ENCODE measurements around the gene GDF10. TPM values are rescaled to one million over a fixed set of nuclear protein-coding genes. Genes with fewer than 3 reads are reported as not detected.

The GDF10 gene
- total and polyA plus RNA-seq, 10 donors = 0.02 to 0.35 (median 0.20) TPM; not detected in 3

- H3K36me3 ChIP-seq = no peaks in the 10 kb centered on the region
- peaks cover 0 to 18% (median 3%) of the 10 kb centered on the region in 6 donors for H3K4me1 ChIP-seq
- H3K9me3 ChIP-seq = peaks cover 0 to 22% (median 0%) of the 10 kb centered on the region in 8 donors
- intact Hi-C loops (cut with DNase I; ENCODE audit: low total_unique reads) = no loop called here
- 85 to 93% (median 92%) methylated on average over 5 of the region's 5 CpGs for WGBS, 5 donors
- H3K27me3 ChIP-seq (replicated peaks in 1 of 7) = no peaks in the 10 kb centered on the region
- TF ChIP-seq POLR2AphosphoS5 (IDR thresholded peaks at IDR 0.05) (no peak), POLR2A (IDR thresholded peaks at IDR 0.05) (no peak), CTCF (IDR thresholded peaks at IDR 0.05 in 8 of 11, conservative IDR thresholded peaks at IDR 0.05 in 3 of 11) (no peak)
- no peak for DNase-seq
- no peak overlapping the region for H3K4me3 ChIP-seq
- no peak overlapping the region for H3K27ac ChIP-seq
Measured at GRCh38 chr10:47266602-47267001, 33.4 kb upstream of the GDF10 start.

- H3K4me3 ChIP-seq = no peak overlapping the region
- H3K27ac ChIP-seq = no peak overlapping the region
- H3K27me3 ChIP-seq (replicated peaks in 1 of 7) = no peaks in the 10 kb centered on the region
- no peak for TF ChIP-seq POLR2AphosphoS5 (IDR thresholded peaks at IDR 0.05)
- H3K9me3 ChIP-seq = peaks cover 0 to 38% (median 12%) of the 10 kb centered on the region in 8 donors
- H3K4me1 ChIP-seq = peaks cover 0 to 7% (median 0%) of the 10 kb centered on the region in 6 donors
- no peaks in the 10 kb centered on the region for H3K36me3 ChIP-seq
- WGBS, 5 donors = 87 to 97% (median 93%) methylated on average over 9 of the region's 9 CpGs
- intact Hi-C loops (cut with DNase I; ENCODE audit: low total_unique reads) = no loop called here
- no peak for DNase-seq
Measured at GRCh38 chr10:47268696-47269095, 31.3 kb upstream of the GDF10 start.

- no peaks in the 10 kb centered on the region for H3K36me3 ChIP-seq
- H3K27me3 ChIP-seq (replicated peaks in 1 of 7) = no peaks in the 10 kb centered on the region
- intact Hi-C loops (cut with DNase I; ENCODE audit: low total_unique reads) = no loop called here
- H3K4me3 ChIP-seq = no peak overlapping the region
- no peak for TF ChIP-seq POLR2AphosphoS5 (IDR thresholded peaks at IDR 0.05)
- TF ChIP-seq CTCF (IDR thresholded peaks at IDR 0.05 in 8 of 11, conservative IDR thresholded peaks at IDR 0.05 in 3 of 11) = peak in 3 of 11 experiments; percentile 17 to 30 (median 29)
- no peak for DNase-seq
- no peak overlapping the region for H3K27ac ChIP-seq
- H3K9me3 ChIP-seq = peaks cover 0 to 38% (median 12%) of the 10 kb centered on the region in 8 donors
- peaks cover 0 to 7% (median 0%) of the 10 kb centered on the region in 6 donors for H3K4me1 ChIP-seq
- 61 to 66% (median 62%) methylated on average over 5 of the region's 5 CpGs for WGBS, 5 donors
Measured at GRCh38 chr10:47269294-47269693, 30.7 kb upstream of the GDF10 start.

GRCh38 chr10:47276071-47276470 lies 23.9 kb upstream of the GDF10 start:
- no peak overlapping the region for H3K27ac ChIP-seq
- no peak for TF ChIP-seq POLR2AphosphoS5 (IDR thresholded peaks at IDR 0.05)
- TF ChIP-seq CTCF (IDR thresholded peaks at IDR 0.05 in 8 of 11, conservative IDR thresholded peaks at IDR 0.05 in 3 of 11) = no peak
- TF ChIP-seq POLR2A (IDR thresholded peaks at IDR 0.05) = no peak
- no peaks in the 10 kb centered on the region for H3K36me3 ChIP-seq
- peaks cover 0 to 4% (median 0%) of the 10 kb centered on the region in 7 donors for H3K27me3 ChIP-seq (replicated peaks in 1 of 7)
- 68 to 89% (median 75%) methylated on average over 2 of the region's 2 CpGs for WGBS, 5 donors
- intact Hi-C loops (cut with DNase I; ENCODE audit: low total_unique reads) = no loop called here
- no peak for DNase-seq
- no peak overlapping the region for H3K4me3 ChIP-seq
- peaks cover 0 to 8% (median 0%) of the 10 kb centered on the region in 6 donors for H3K4me1 ChIP-seq
- peaks cover 0 to 16% (median 12%) of the 10 kb centered on the region in 8 donors for H3K9me3 ChIP-seq
